ENCODE data around the gene E2F7. TPM values are rescaled to one million over a fixed set of nuclear protein-coding genes. Genes with fewer than 3 reads are reported as not detected.
"Not testable (repeated sequence)": the region's sequence is repeated elsewhere in the genome, so short reads cannot be mapped to it uniquely, and the experiment has no call there.

E2F7 gene
- polyA plus RNA-seq, 1 of the 3 experiments (the other 2 are of a cell fraction) = 8.8 TPM

- Histone ChIP-seq H3K4me2 (no peak overlapping the region), H3K4me3 (ENCODE audit: low read depth in 2 of 2, low read length in 1 of 2) (no peak overlapping the region), H3F3A (replicated peaks; ENCODE audit: insufficient read depth) (peaks cover 31% of the 10 kb centered on the region), H3K9me3 (no peaks in the 10 kb centered on the region), H2AFZ (ENCODE audit: low read depth) (peak overlapping the region; percentile 36; the same call in 1 of the 2 replicates), H3K9me2 (no peaks in the 10 kb centered on the region), H3K79me2 (ENCODE audit: insufficient read depth) (no peaks in the 10 kb centered on the region), H4K20me1 (ENCODE audit: insufficient read depth) (no peaks in the 10 kb centered on the region), H3K27ac (ENCODE audit: low read depth in 2 of 2, low read length in 1 of 2) (no peak overlapping the region), H3K9ac (no peak overlapping the region), H3K4me1 (ENCODE audit: control insufficient read depth in 1 of 2, insufficient read depth in 2 of 2, low read depth in 1 of 2, low read length in 1 of 2) (peaks cover 0 to 25% of the 10 kb centered on the region in 2 experiments; a peak in 2 of 4 replicates), H3K27me3 (ENCODE audit: insufficient read depth) (no peaks in the 10 kb centered on the region), H3K36me3 (replicated peaks in 1 of 2; ENCODE audit: control insufficient read depth in 1 of 2, insufficient read depth in 2 of 2, low read length in 1 of 2) (no peaks in the 10 kb centered on the region)
- POLR2A ChIA-PET = no interaction called here
- no peak for TF ChIP-seq TCF12 (IDR thresholded peaks at IDR 0.05)
- TF ChIP-seq RAD21 (IDR thresholded peaks at IDR 0.05; ENCODE audit: low read length) = no peak
- TF ChIP-seq MAX (IDR thresholded peaks at IDR 0.05; ENCODE audit: low read depth) = no peak
- no peak for TF ChIP-seq CHD2 (IDR thresholded peaks at IDR 0.05; ENCODE audit: low read length, partially characterized antibody)
- TF ChIP-seq POLR2AphosphoS5 (IDR thresholded peaks at IDR 0.05; ENCODE audit: low read depth, low read length) = no peak
- TF ChIP-seq ELF1 (IDR thresholded peaks at IDR 0.05) = no peak
- no peak for TF ChIP-seq NFIC (IDR thresholded peaks at IDR 0.05; ENCODE audit: borderline replicate concordance)
- no peak for TF ChIP-seq TAF1 (IDR thresholded peaks at IDR 0.05; ENCODE audit: borderline replicate concordance, low read depth, low read length)
- no peak for TF ChIP-seq REST (IDR thresholded peaks at IDR 0.05; ENCODE audit: low read depth, low read length)
- no peak for TF ChIP-seq FOSL2 (IDR thresholded peaks at IDR 0.05; ENCODE audit: borderline replicate concordance, low read depth)
- no peak for TF ChIP-seq FOXM1 (IDR thresholded peaks at IDR 0.05; ENCODE audit: low read depth)
- no peak for TF ChIP-seq YY1 (IDR thresholded peaks at IDR 0.05; ENCODE audit: low read depth)
- no peak for TF ChIP-seq RCOR1 (IDR thresholded peaks at IDR 0.05; ENCODE audit: low read length)
- TF ChIP-seq EZH2phosphoT487 (IDR thresholded peaks at IDR 0.05; ENCODE audit: borderline replicate concordance, low read depth) = no peak
- DNase-seq = no peak
- CTCF ChIA-PET = no interaction called here
- 84% methylated on average over 2 of the region's 2 CpGs for WGBS (ENCODE audit: low lambda C conversion rate)
Measured at GRCh38 chr12:77099799-77100198, 34.4 kb upstream of the E2F7 start.

- WGBS (ENCODE audit: low lambda C conversion rate) = 63% methylated on average over 3 of the region's 3 CpGs
- DNase-seq = no peak
- H2AFZ ChIP-seq (ENCODE audit: low read depth) = no peak overlapping the region
Measured at GRCh38 chr12:77097846-77098245, 32.5 kb upstream of the E2F7 start.

GRCh38 chr12:77092227-77092626, 26.9 kb upstream of the E2F7 start:
- H3K4me1 ChIP-seq (ENCODE audit: control insufficient read depth in 1 of 2, insufficient read depth in 2 of 2, low read depth in 1 of 2, low read length in 1 of 2); H3K79me2 ChIP-seq (ENCODE audit: insufficient read depth); H4K20me1 ChIP-seq (ENCODE audit: insufficient read depth); H3K4me2 ChIP-seq; H3K9me2 ChIP-seq; POLR2A ChIA-PET; H2AFZ ChIP-seq (ENCODE audit: low read depth); H3K4me3 ChIP-seq (ENCODE audit: low read depth in 2 of 2, low read length in 1 of 2); DNase-seq; H3K27ac ChIP-seq (ENCODE audit: low read depth in 2 of 2, low read length in 1 of 2); H3K27me3 ChIP-seq (ENCODE audit: insufficient read depth); H3K36me3 ChIP-seq (replicated peaks in 1 of 2; ENCODE audit: control insufficient read depth in 1 of 2, insufficient read depth in 2 of 2, low read length in 1 of 2); H3K9me3 ChIP-seq; H3F3A ChIP-seq (replicated peaks; ENCODE audit: insufficient read depth); CTCF ChIA-PET; H3K9ac ChIP-seq: not testable (repeated sequence)
- 69% methylated on average over 3 of the region's 3 CpGs for WGBS (ENCODE audit: low lambda C conversion rate)

More at GRCh38 chr12:77097846-77098245, 32.5 kb upstream of the E2F7 start:
- no peak overlapping the region for H3K4me2 ChIP-seq
- no peaks in the 10 kb centered on the region for H3K9me3 ChIP-seq
- H3F3A ChIP-seq (replicated peaks; ENCODE audit: insufficient read depth) = peaks cover 13% of the 10 kb centered on the region
- H3K4me3 ChIP-seq (ENCODE audit: low read depth in 2 of 2, low read length in 1 of 2) = no peak overlapping the region
- H3K27me3 ChIP-seq (ENCODE audit: insufficient read depth) = no peaks in the 10 kb centered on the region
- ChIA-PET CTCF (no interaction called here), POLR2A (no interaction called here)
- no peak overlapping the region for H3K9ac ChIP-seq
- H3K4me1 ChIP-seq (ENCODE audit: control insufficient read depth in 1 of 2, insufficient read depth in 2 of 2, low read depth in 1 of 2, low read length in 1 of 2) = peaks cover 0 to 8% of the 10 kb centered on the region in 2 experiments; a peak in 1 of 4 replicates
- H3K27ac ChIP-seq (ENCODE audit: low read depth in 2 of 2, low read length in 1 of 2) = no peak overlapping the region; a peak in 1 of 4 replicates
- H4K20me1 ChIP-seq (ENCODE audit: insufficient read depth) = no peaks in the 10 kb centered on the region
- H3K79me2 ChIP-seq (ENCODE audit: insufficient read depth) = no peaks in the 10 kb centered on the region
- H3K9me2 ChIP-seq = no peaks in the 10 kb centered on the region
- TF ChIP-seq SIN3A (IDR thresholded peaks at IDR 0.05; ENCODE audit: borderline replicate concordance, low read depth, low read length) (no peak), FOXJ3 (CRISPR knock-in tag; IDR thresholded peaks at IDR 0.05) (no peak), RFX5 (IDR thresholded peaks at IDR 0.05; ENCODE audit: low read length) (no peak)
- H3K36me3 ChIP-seq (replicated peaks in 1 of 2; ENCODE audit: control insufficient read depth in 1 of 2, insufficient read depth in 2 of 2, low read length in 1 of 2) = no peaks in the 10 kb centered on the region

Data from SK-N-SH (cell line).